H9 (cell line): Measurements from ENCODE around the gene ARL8A. TPM values are rescaled to one million over a fixed set of nuclear protein-coding genes. Genes with fewer than 3 reads are reported as not detected.
A peak's percentile ranks its signal among the peaks of the same experiment; 100 is the strongest.

Experiments used
- DNase-seq: peaks from one replicate; pipeline ENCODE4 v3.0.0-alpha.2; 2017
- H2AFZ ChIP-seq: one replicate; pipeline ENCODE4 v1.6.1; 2013; ENCODE audit warnings: mild to moderate bottlenecking, low read length, control low read depth, moderate library complexity
- H2AK5ac ChIP-seq: 2 replicates; pipeline ENCODE4 v1.6.1; 2013; ENCODE audit warnings: low read length, control low read depth, mixed read lengths; ENCODE audit not compliant: insufficient read length
- H2BK120ac ChIP-seq: one replicate; pipeline ENCODE4 v1.6.1; 2013; ENCODE audit warnings: low read depth, mild to moderate bottlenecking, low read length, control low read depth, inconsistent platforms; ENCODE audit not compliant: poor library complexity, severe bottlenecking
- H2BK12ac ChIP-seq: 2 replicates; pipeline ENCODE4 v1.6.1; 2013; ENCODE audit warnings: low read length, control low read depth, mixed read lengths, low read depth; ENCODE audit not compliant: insufficient read length
- H2BK15ac ChIP-seq: 2 replicates; pipeline ENCODE4 v1.6.1; 2013; ENCODE audit warnings: low read depth, low read length, control low read depth
- H2BK20ac ChIP-seq: one replicate; pipeline ENCODE4 v1.6.1; 2013; ENCODE audit warnings: low read depth, mild to moderate bottlenecking, low read length, control low read depth, inconsistent platforms; ENCODE audit not compliant: poor library complexity, severe bottlenecking
- H2BK5ac ChIP-seq: 2 replicates; pipeline ENCODE4 v1.6.1; 2013; ENCODE audit warnings: low read length, control low read depth, mixed read lengths; ENCODE audit not compliant: insufficient read length
- H3K14ac ChIP-seq: 2 replicates; pipeline ENCODE4 v1.6.1; 2013; ENCODE audit warnings: low read length, control low read depth; ENCODE audit not compliant: insufficient read depth
- H3K18ac ChIP-seq: 2 replicates; pipeline ENCODE4 v1.6.1; 2013; ENCODE audit warnings: low read depth, mild to moderate bottlenecking, mixed read lengths, low read length, control low read depth; ENCODE audit not compliant: insufficient read length
- H3K23ac ChIP-seq: 2 replicates; pipeline ENCODE4 v1.6.1; 2013; ENCODE audit warnings: low read length, control low read depth, mixed read lengths, low read depth; ENCODE audit not compliant: insufficient read length
- H3K23me2 ChIP-seq: 2 replicates; pipeline ENCODE4 v1.6.1; 2013; ENCODE audit warnings: low read depth, mild to moderate bottlenecking, mixed read lengths, low read length, control low read depth; ENCODE audit not compliant: insufficient read length, poor library complexity, severe bottlenecking
- H3K27ac ChIP-seq: 2 replicates; pipeline ENCODE4 v1.5.1; 2013; ENCODE audit warnings: low read length, control low read depth, mixed read lengths, low read depth; ENCODE audit not compliant: insufficient read length
- H3K27me3 ChIP-seq: 2 replicates; pipeline ENCODE4 v1.6.1; 2013; ENCODE audit warnings: low read length, control low read depth, inconsistent platforms; ENCODE audit not compliant: insufficient read depth
- H3K4ac ChIP-seq: 2 replicates; pipeline ENCODE4 v1.6.1; 2013; ENCODE audit warnings: low read depth, mild to moderate bottlenecking, control low read depth, inconsistent platforms, low read length, moderate library complexity
- H3K4me1 ChIP-seq: 2 replicates; pipeline ENCODE4 v1.6.1; 2013; ENCODE audit warnings: low read length, control low read depth, inconsistent platforms; ENCODE audit not compliant: insufficient read depth
- H3K4me2 ChIP-seq: 2 replicates; pipeline ENCODE4 v1.6.1; 2013; ENCODE audit warnings: low read length, control low read depth, mixed read lengths; ENCODE audit not compliant: insufficient read length, insufficient read depth
- H3K56ac ChIP-seq: 2 replicates; pipeline ENCODE4 v1.6.1; 2013; ENCODE audit warnings: low read depth, mild to moderate bottlenecking, mixed read lengths, low read length, control low read depth; ENCODE audit not compliant: insufficient read length
- H3K79me1 ChIP-seq: 2 replicates; pipeline ENCODE4 v1.6.1; 2013; ENCODE audit warnings: low read depth, mild to moderate bottlenecking, moderate library complexity, low read length, control low read depth, inconsistent platforms; ENCODE audit not compliant: insufficient read depth, poor library complexity, severe bottlenecking
- H3K79me2 ChIP-seq: 2 replicates; pipeline ENCODE4 v1.6.1; 2013; ENCODE audit warnings: low read length, control low read depth, inconsistent platforms; ENCODE audit not compliant: insufficient read depth
- H3K9ac ChIP-seq: 2 replicates; pipeline ENCODE4 v1.6.1; 2013; ENCODE audit warnings: low read length, control low read depth, mixed read lengths; ENCODE audit not compliant: insufficient read length; ENCODE audit errors: extremely low read depth
- H3K9me3 ChIP-seq: one replicate; pipeline ENCODE4 v1.6.1; 2013; ENCODE audit warnings: low read depth, low read length, inconsistent platforms; ENCODE audit not compliant: control insufficient read depth
- H3T11ph ChIP-seq: one replicate; pipeline ENCODE4 v1.6.1; 2013; ENCODE audit warnings: mild to moderate bottlenecking, low read length, control low read depth, inconsistent platforms
- H4K20me1 ChIP-seq: one replicate; pipeline ENCODE4 v1.6.1; 2013; ENCODE audit not compliant: control insufficient read depth, insufficient read length, insufficient read depth
- H4K5ac ChIP-seq: 2 replicates; pipeline ENCODE4 v1.6.1; 2013; ENCODE audit warnings: low read depth, mild to moderate bottlenecking, mixed read lengths, low read length, control low read depth; ENCODE audit not compliant: insufficient read length
- H4K8ac ChIP-seq: replicated peaks from 2 replicates; pipeline ENCODE4 v1.6.1; 2013; ENCODE audit warnings: low read length, control low read depth, mixed read lengths, low read depth; ENCODE audit not compliant: insufficient read length
- H4K91ac ChIP-seq: 2 replicates; pipeline ENCODE4 v1.6.1; 2013; ENCODE audit warnings: low read depth, mild to moderate bottlenecking, moderate library complexity, mixed read lengths, low read length, control low read depth; ENCODE audit not compliant: insufficient read length
- H3K27ac Mint-ChIP-seq, 3 experiments: 2 replicates in 2 of 3; 3 replicates in 1 of 3; pipeline ENCODE4 v1.8.0; 2020 to 2021; ENCODE audit warnings: mixed read lengths in 3 of 3, mild to moderate bottlenecking in 1 of 3, moderate library complexity in 1 of 3
- H3K27me3 Mint-ChIP-seq: 2 replicates; pipeline ENCODE4 v1.8.0; 2021; ENCODE audit warnings: low read depth, mild to moderate bottlenecking, moderate library complexity, mixed read lengths
- H3K36me3 Mint-ChIP-seq, 3 experiments: 2 replicates in 2 of 3; 3 replicates in 1 of 3; pipeline ENCODE4 v1.8.0; 2020 to 2021; ENCODE audit warnings: low read depth in 3 of 3, mixed read lengths in 3 of 3; ENCODE audit not compliant: insufficient read depth in 1 of 3
- H3K4me1 Mint-ChIP-seq, 2 experiments: 2 replicates each; pipeline ENCODE4 v1.8.0; 2020; ENCODE audit warnings: mixed read lengths in 2 of 2
- H3K4me3 Mint-ChIP-seq, 2 experiments: 2 replicates in 1 of 2; 3 replicates in 1 of 2; pipeline ENCODE4 v1.8.0; 2020 to 2021; ENCODE audit warnings: mild to moderate bottlenecking in 2 of 2, mixed read lengths in 2 of 2, moderate library complexity in 1 of 2
- H3K9me3 Mint-ChIP-seq, 2 experiments: 2 replicates in 1 of 2; 3 replicates in 1 of 2; pipeline ENCODE4 v1.8.0; 2020; ENCODE audit warnings: mild to moderate bottlenecking in 2 of 2, mixed read lengths in 2 of 2, moderate library complexity in 1 of 2
- CTCF ChIP-seq: fragments of 200-600 bp; sonication (generic); conservative IDR thresholded peaks from 3 replicates; pipeline ENCODE4 v1.8.0; 2021; ENCODE audit warnings: antibody characterized with exemption, mild to moderate bottlenecking
- WGBS: extraction: QIAGEN DNeasy Blood & Tissue Kit; methylation state at CpG from one replicate; pipeline ENCODE4 v1.1.7; 2013; ENCODE audit warnings: missing lambda C conversion rate, low lambda C conversion rate, mixed read lengths; ENCODE audit not compliant: insufficient read length; ENCODE audit errors: extremely low coverage; 5-methylcytosine and 5-hydroxymethylcytosine counted together
- total RNA-seq: library from RNA; stranded (reverse); gene quantifications from 2 replicates; pipeline ENCODE4 v1.2.1, GENCODE V29; 2021

Gene ARL8A
- total RNA-seq, 1 experiment from 2014 or later: 67.2 TPM

- no peaks in the 10 kb centered on the region for H3K79me1 ChIP-seq
- H3K27ac Mint-ChIP-seq: peak overlapping the region in 1 of 3 experiments; percentile 49; a peak in 1 of 7 replicates
Observed at GRCh38 chr1:202088206-202088605, 56.3 kb downstream of the ARL8A start.

More at GRCh38 chr1:202088206-202088605, 56.3 kb downstream of the ARL8A start:
- H2BK20ac ChIP-seq: no peak overlapping the region
- Mint-ChIP-seq H3K4me3 (no peak overlapping the region), H3K9me3 (no peaks in the 10 kb centered on the region; a peak in 2 of 5 replicates), H3K4me1 (peaks cover 45 to 50% of the 10 kb centered on the region in 2 experiments), H3K36me3 (no peaks in the 10 kb centered on the region), H3K27me3 (peaks cover 7% of the 10 kb centered on the region)
- no peak overlapping the region for H2BK15ac ChIP-seq
- no peak overlapping the region for H4K8ac ChIP-seq
- no peak overlapping the region for H4K5ac ChIP-seq
- DNase-seq: no peak
- H4K91ac ChIP-seq: no peak overlapping the region
- no peaks in the 10 kb centered on the region for H4K20me1 ChIP-seq
- H3K14ac ChIP-seq: no peak overlapping the region; the same call in 1 of the 2 replicates
- H3K23ac ChIP-seq: no peak overlapping the region
- H2BK5ac ChIP-seq: no peak overlapping the region
- no peak overlapping the region for H3K18ac ChIP-seq
- no CpG with 5 or more reads among the region's 3 CpGs for WGBS
- H3K4ac ChIP-seq: no peak overlapping the region
- no peak overlapping the region for H2BK120ac ChIP-seq
- H3K27me3 ChIP-seq: no peaks in the 10 kb centered on the region
- H3T11ph ChIP-seq: no peak overlapping the region
- no peak overlapping the region for H2AFZ ChIP-seq
- no peak overlapping the region for H3K9ac ChIP-seq
- H3K23me2 ChIP-seq: no peaks in the 10 kb centered on the region
- H3K79me2 ChIP-seq: no peaks in the 10 kb centered on the region
- no peaks in the 10 kb centered on the region for H3K9me3 ChIP-seq
- H3K56ac ChIP-seq: no peak overlapping the region
- peaks cover 13% of the 10 kb centered on the region; the same call in 1 of the 2 replicates for H3K4me1 ChIP-seq
- H3K4me2 ChIP-seq: no peak overlapping the region
- H3K27ac ChIP-seq: no peak overlapping the region
- TF ChIP-seq CTCF: no peak
- no peak overlapping the region for H2BK12ac ChIP-seq
- no peak overlapping the region for H2AK5ac ChIP-seq
